ENCODE measurements around the gene NPAS3.

NPAS3 gene

DNA sequence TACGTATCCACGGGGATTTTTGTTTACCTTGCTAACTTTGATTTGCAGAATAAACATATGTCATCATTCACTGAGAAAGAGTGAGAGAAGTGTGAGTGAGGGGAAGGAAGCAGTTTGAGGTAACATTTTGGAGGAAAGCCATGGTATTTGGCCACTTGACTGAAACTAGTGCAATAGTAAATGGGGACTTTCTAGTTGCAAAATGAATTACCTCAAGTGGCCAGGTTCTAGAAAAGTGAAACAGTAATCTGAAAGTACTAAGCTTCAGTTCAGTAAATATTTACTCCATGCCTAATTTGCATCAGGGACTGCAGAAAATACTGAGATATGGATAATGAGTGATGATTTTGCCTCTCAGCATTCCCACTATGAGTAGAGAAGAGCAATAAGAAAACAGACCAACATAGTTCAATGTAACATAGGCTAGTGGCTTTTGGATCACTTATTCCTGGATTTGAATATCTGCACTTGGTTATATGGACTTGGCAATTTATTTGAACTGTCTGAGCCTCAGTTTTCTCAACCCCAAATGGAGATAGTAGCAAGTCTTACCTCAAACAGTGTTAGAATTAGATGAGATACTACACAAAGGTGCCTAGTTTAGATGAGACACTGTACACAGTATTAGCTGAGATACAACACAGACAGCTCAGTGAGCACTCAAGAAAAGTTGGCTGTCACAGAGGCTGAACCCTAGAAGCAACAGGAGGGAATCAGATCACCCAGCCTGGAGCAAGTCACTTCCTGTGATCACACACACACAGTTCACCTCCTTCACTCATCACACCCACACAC, 439.1 kb downstream of the NPAS3 start:
- H3K27ac ChIP-seq: no peak overlapping the region
- TF ChIP-seq, protein P1, sequence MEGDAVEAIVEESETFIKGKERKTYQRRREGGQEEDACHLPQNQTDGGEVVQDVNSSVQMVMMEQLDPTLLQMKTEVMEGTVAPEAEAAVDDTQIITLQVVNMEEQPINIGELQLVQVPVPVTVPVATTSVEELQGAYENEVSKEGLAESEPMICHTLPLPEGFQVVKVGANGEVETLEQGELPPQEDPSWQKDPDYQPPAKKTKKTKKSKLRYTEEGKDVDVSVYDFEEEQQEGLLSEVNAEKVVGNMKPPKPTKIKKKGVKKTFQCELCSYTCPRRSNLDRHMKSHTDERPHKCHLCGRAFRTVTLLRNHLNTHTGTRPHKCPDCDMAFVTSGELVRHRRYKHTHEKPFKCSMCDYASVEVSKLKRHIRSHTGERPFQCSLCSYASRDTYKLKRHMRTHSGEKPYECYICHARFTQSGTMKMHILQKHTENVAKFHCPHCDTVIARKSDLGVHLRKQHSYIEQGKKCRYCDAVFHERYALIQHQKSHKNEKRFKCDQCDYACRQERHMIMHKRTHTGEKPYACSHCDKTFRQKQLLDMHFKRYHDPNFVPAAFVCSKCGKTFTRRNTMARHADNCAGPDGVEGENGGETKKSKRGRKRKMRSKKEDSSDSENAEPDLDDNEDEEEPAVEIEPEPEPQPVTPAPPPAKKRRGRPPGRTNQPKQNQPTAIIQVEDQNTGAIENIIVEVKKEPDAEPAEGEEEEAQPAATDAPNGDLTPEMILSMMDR (IDR thresholded peaks at IDR 0.05): no peak
- no peak for TF ChIP-seq ZFX (IDR thresholded peaks at IDR 0.05; ENCODE audit: borderline replicate concordance)

GRCh38 chr14:33381717-33382116, 443.0 kb downstream of the NPAS3 start:
- no peak overlapping the region for H3K27ac ChIP-seq
- no peak for TF ChIP-seq ZFX (IDR thresholded peaks at IDR 0.05; ENCODE audit: borderline replicate concordance)
- TF ChIP-seq, protein P1 (IDR thresholded peaks at IDR 0.05): no peak

GRCh38 chr14:33386140-33386539, 447.5 kb downstream of the NPAS3 start:
- TF ChIP-seq ZFX (IDR thresholded peaks at IDR 0.05; ENCODE audit: borderline replicate concordance): no peak
- TF ChIP-seq, protein P1 (IDR thresholded peaks at IDR 0.05): no peak
- H3K27ac ChIP-seq: no peak overlapping the region

DNA sequence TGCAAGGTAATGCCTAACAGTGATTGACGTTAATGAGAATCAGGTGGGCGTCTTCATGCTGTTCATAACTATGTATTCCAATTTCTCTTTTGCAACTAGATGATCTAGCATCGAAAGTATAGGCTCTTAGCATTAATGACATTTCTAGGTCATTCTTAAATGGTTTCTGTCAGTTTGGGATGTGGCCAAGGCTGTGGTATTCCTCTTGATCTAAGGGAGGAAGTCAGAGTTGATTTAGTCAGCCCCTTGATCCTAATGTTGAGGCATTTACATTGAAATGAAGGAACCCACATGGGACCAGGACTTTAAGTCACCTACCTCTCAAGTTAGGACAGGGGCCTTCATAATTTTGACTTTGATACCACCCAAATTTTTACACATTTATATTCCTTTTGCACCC, 448.1 kb downstream of the NPAS3 start:
- H3K27ac ChIP-seq: no peak overlapping the region
- TF ChIP-seq, protein P1 (IDR thresholded peaks at IDR 0.05): no peak
- TF ChIP-seq ZFX (IDR thresholded peaks at IDR 0.05; ENCODE audit: borderline replicate concordance): no peak

GRCh38 chr14:33390335-33390734, 451.7 kb downstream of the NPAS3 start:
- H3K27ac ChIP-seq: no peak overlapping the region
- TF ChIP-seq ZFX (IDR thresholded peaks at IDR 0.05; ENCODE audit: borderline replicate concordance): no peak
- TF ChIP-seq, protein P1 (IDR thresholded peaks at IDR 0.05): no peak

- H3K27ac ChIP-seq: no peak overlapping the region
- no peak for TF ChIP-seq ZFX (IDR thresholded peaks at IDR 0.05; ENCODE audit: borderline replicate concordance)
- TF ChIP-seq, protein P1 (IDR thresholded peaks at IDR 0.05): no peak
These were observed 454.7 kb downstream of the NPAS3 start for GRCh38 chr14:33393231-33393894.

DNA sequence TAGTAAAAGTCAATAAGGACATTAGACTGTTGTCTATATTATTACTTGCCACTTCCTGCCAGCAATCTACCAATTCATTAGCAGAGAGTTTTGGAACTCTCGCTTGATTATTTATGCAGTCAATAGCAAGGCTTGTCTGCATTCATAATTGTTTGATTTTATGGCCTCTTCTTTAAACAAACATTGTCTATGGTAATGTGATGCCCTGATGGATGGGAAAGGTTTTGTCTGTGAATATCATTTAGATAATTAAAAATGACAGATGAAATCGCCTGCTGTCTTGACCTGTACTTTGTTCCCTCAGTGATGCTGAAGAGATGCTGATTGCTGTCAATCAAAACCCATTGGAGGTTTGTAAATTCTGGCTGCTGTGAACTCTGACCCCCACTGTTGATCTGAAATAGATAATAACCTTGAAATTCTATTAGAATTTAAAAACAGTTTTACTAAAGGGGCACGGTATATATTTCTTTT, 455.3 kb downstream of the NPAS3 start:
- no peak overlapping the region for H3K27ac ChIP-seq
- TF ChIP-seq, protein P1 (IDR thresholded peaks at IDR 0.05): no peak
- TF ChIP-seq ZFX (IDR thresholded peaks at IDR 0.05; ENCODE audit: borderline replicate concordance): no peak

Measured in 22Rv1 (cell line).